Activated CD4-positive, alpha-beta T cell treated with anti-CD3 and anti-CD28 coated beads, Interleukin-2, amount 50 U/mL, for 16 hours (primary cell): ENCODE results near the gene LARGE1.

Source experiments
- DNase-seq: peaks from one replicate; pipeline ENCODE4 v3.0.0-alpha.2; 2020

LARGE1 gene

GRCh38 chr22:33758961-33759360, 161.3 kb downstream of the LARGE1 start:
- DNase-seq = no peak

GRCh38 chr22:33757802-33758483, 162.3 kb downstream of the LARGE1 start:
- DNase-seq = no peak

DNA sequence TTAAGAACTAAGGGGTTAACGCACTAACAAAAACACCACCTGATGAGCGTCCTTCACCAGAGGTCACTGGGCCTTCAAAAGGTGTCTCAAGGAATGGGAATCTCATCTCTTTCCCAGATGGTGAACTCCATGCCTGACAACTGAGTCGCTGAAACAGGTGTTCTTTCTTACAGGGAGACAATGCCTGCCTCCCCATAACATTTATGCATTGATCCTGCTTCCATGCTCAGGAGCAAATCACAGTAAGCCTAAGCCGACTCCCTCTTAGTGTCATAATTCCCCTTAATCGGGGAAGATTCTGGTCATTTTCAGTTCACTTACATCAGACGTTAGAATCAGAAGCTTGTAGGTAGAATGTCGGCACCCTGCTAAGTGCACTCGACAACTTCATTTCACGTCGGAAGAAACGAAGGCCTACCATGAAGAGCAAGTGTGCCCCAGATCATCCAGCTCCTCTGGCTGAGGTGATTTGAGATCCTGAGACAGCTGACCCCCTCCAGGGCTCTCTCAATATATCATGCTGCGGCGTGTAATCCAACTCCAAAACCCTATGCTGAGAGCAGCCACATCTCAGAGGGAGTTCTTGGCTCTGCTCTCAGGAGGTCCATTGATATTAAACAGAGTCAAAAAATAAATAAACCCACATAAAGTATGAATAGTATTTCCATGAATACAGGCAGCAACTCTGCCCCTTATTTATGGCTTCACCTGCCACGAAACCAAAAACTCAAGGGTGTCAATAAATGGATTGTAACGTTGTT, 163.1 kb downstream of the LARGE1 start:
- no peak for DNase-seq

GRCh38 chr22:33756508-33756949, 163.7 kb downstream of the LARGE1 start:
- DNase-seq = no peak

DNA sequence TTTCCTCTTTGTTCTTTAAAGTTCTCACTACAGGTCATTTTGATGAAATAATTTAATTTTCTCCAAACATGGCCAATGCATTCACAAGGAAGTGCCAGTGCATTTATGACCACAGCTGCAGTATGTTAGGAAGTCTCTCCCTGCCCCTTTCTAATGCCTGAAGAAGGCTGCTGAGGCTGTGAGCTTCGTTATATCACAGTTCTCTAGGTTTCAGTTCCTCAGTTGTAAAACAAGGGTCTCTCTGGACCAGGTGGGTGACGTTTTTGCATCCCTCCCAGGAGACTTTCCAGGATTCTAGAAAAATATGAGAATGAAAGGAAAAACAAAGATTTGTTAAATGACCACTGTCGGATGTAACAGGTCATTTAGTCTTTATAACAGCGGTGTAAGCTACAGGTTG, 171.6 kb downstream of the LARGE1 start:
- no peak for DNase-seq

GRCh38 chr22:33747576-33748180, 172.6 kb downstream of the LARGE1 start:
- no peak for DNase-seq

DNA sequence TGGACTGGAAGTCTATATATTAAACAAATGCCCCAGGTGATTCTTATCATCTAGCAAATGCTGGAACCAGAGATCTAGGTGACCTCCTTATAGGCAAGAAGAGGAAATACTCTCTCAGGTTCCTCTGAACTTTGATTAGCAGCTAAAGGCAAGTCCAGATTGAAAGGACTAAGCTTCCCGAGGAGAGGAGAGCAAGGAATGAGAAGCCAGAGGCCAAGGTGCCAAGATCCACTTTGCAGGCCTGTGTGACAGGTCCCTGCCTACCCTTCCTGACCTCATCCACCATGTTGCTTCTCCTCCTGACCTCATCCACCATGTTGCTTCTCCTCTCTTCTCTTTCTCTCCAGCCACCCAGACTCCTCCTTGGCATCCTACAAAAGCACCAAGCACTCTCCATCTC, 173.2 kb downstream of the LARGE1 start:
- no peak for DNase-seq

DNA sequence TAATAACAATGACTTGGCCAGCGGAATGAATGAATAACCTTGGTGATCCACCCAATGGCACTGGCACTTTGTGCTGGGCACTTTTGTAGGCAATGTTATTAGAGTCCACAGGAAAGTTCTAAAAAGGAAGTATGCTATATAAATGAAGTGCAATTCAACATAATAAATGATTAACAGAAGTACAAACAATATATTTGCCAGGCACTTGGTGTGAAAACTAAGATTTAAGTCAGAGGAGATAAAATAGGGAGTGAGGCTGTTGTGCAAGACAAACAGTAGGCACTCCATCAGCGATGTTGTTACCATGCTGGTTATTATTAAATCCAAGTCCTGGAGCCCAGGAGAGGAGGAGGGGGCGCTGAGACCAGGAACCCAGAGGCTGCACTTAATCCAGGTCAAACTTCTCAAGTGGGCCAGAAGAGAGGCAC, 173.8 kb downstream of the LARGE1 start:
- no peak for DNase-seq

DNA sequence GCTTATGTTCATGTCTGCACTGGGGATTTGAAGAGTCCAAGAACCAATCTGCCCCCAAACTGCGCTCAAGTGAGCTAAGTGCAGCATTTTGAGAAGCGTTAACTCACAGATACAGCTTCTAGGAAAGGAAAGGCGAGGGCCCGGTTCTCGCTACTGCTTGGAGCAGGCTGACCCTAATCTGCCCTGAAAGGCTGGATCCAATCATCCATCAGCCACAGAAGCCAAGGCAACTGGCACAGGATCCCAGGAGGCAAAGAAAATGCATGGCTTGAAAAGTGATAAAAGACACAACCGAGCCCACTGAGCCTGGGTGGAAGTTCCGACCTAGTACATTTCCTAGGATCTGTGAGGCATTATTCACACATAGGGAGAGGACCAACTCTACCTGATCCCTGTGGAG, 174.8 kb downstream of the LARGE1 start:
- DNase-seq = no peak

DNA sequence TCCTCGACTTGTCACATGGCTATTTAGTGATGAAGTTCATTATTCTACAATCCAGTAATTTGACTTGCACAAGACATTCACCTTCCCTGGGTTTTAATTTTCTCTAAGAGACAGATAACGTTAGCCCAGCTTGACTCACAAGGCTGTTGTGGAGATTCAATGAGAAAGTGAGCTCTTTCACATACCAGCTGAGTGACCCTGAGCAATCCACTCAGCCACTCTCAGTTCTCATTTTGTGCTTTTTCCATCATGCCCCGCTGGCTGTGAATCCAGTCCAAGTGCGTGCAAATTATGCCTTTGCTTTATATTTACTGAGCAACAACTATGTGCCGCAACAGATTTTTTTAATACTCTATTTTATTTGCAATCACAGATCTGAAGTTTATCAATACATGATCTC, 176.5 kb downstream of the LARGE1 start:
- DNase-seq = no peak

GRCh38 chr22:33741025-33741424, 179.3 kb downstream of the LARGE1 start:
- no peak for DNase-seq

DNA sequence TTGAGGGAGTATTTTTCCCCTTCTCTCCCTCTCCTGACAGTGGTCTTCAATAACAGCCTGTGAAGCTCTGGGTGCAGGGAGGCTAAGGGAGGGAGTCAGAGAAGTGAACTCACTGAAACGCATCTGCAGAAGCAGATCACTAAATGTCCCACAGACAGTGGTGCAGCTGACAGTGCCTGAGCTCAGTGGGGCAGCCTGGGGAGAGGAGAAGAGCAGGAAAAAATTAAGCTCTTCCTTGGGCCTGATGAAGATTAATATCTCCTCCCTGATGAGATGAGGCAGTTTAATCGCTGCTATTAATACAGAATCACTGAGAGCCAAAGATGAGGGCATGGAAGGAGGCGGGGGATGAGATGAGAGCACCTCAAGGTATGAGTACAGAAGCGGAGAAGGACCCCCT, 180.8 kb downstream of the LARGE1 start:
- no peak for DNase-seq

DNA sequence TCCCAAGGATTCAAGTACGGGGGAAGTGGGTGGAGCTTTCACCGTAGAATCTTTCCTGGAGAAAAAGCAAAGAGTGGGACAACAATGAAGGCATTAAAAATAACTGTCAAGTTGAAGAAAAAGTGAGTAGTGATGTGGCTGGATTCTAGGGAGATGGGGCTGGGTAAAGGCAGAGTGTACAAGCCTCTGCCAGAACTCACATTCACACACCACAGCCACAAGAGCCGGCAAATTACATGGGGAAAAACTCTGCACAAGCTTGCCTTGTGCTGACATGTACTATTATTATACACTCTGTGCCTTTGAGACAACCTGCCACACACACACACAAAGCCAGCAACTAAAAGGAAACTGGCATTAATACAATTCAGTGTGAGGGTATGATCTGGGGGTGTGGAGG, 182.6 kb downstream of the LARGE1 start:
- no peak for DNase-seq

GRCh38 chr22:33735978-33736377, 184.3 kb downstream of the LARGE1 start:
- no peak for DNase-seq

- no peak for DNase-seq
These were observed 191.4 kb downstream of the LARGE1 start for GRCh38 chr22:33728847-33729246.

DNA sequence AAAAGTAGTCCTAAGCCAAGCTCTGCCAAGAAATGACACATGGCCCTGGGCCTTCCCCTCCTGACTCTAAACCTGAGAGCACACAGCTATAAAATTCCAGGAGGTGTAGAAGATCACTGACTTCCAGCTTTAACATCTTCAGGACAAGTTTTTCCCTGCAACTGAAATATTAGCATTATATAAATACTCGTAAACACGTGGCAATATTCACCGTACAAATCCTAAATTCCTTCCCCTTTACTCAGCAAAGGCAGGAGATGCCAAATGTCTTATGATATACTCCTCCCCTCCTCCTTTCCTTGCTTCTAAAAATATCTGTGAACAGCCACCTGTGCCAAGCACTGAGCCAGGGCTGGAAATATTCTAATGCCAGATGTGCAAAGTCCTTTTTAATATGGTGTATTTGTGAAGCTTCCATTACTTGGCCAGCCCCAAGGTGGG, 194.0 kb downstream of the LARGE1 start:
- no peak for DNase-seq

- DNase-seq = no peak
These were observed 196.4 kb downstream of the LARGE1 start for GRCh38 chr22:33723915-33724314.

DNA sequence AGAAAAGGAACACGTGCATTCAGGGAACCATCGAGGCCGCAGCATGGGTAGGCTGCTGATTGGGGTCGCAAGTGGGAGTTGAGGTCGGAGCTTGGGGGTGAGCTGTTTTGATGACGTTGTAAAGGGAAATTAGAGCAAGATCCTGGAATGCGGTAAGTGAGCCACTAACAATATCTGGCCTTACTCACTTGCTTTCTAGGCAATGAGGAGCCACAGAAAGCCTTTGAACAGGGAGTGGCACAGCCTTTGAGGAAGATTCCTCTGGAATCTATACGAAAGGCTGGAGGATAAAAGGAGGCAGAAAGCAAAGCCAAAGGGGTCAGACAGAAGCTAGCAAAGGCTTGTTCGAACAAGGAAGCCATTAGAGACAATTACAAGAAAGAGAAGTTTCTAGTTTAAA, 197.5 kb downstream of the LARGE1 start:
- no peak for DNase-seq

DNA sequence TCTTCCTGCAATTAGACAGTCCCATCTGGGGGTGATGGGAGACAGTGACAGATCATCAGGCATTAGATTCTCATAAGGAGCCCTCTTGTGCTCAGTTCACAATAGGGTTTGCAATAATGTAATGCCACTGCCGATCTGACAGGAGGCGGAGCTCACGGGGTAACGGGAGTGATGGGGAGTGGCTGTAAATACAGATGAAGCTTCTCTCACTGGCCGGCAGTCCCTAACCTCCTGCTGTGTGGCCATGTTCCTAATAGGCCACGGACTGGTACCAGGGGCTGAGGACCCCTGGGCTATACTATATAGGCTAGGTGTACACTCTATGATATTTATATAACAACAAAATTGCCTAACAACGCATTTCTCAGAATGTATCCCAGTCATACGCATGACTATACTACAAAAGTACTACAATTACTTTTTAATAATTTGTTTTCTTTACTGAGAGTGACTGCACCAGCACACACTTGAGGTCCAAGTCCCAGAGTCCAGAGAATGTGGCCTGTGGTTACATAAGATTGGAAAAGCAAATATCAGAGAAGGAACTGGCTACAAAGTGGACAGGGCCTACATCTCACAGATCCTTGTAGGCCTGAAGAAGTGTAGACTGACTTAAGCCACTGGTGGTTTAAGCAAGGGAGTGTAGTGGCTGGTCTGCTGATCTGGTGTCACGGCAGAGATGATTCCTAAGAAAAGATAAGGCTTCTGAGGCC, 200.0 kb downstream of the LARGE1 start:
- DNase-seq = no peak

- DNase-seq = no peak
These were observed 202.4 kb downstream of the LARGE1 start for GRCh38 chr22:33717694-33718396.

DNA sequence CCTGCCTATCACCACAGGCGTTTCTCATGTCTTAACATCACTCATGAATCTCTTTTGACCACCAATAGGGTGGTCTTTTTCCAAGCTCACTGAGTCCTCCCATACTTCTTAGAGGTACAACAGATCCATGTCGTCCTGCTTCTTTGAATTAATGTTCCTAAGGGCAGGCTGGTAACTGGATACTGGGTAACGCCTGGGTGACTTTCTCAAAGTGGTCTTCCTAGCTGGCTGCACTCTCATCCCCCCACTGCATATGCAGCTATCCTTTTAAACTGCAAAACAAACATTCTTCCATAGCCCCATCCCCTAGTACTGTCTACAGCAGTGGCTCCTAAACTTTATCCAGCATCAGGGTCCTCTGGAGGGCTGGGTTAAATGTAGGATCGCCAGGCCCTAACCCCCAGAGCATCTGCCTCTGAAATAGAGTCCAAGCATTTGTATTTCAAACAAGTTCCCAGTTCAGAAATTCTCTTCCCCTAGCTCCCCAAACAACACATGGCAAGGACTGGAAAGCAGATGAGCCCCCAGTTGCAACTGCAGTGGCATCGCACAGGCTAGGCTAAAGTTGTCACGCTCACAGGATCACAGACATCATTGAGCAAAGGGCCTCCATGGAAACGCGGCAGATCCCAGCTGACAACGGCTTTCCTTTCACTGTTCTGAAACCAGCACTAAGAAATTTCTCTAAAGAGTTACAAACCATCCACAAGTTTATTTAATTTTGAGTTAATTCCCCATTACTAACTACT, 204.9 kb downstream of the LARGE1 start:
- no peak for DNase-seq

- DNase-seq = no peak
These were observed 209.9 kb downstream of the LARGE1 start for GRCh38 chr22:33710326-33710725.
